GM12801 (cell line): ENCODE measurements around the gene HLF.

Experiments used
- CTCF ChIP-seq: IDR thresholded peaks from one replicate; pipeline ENCODE4 v1.5.1; 2011; ENCODE audit warnings: control low read depth; ENCODE audit not compliant: insufficient read length; ENCODE audit errors: extremely low read depth

HLF gene

GRCh38 chr17:55278173-55278961 lies 13.6 kb downstream of the HLF start:
- TF ChIP-seq CTCF, result no peak

DNA sequence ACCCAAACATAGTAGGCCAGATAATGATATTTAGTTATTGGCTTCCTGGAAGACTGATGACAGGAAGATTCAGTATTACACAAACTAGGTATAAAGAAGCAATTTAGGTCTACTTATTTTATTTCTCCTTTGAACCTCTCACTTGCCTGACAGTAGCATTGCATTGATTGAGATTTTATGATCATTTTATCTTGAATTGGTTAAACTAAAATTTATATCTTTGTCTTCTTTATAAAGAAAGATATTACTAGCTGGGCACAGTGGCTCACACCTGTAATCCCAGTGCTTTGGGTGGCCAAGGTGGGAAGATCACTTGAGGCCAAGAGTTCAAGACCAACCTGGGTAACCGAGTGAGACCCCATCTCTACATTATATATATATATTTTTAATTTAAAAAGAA lies 14.4 kb downstream of the HLF start:
- no peak for TF ChIP-seq CTCF

DNA sequence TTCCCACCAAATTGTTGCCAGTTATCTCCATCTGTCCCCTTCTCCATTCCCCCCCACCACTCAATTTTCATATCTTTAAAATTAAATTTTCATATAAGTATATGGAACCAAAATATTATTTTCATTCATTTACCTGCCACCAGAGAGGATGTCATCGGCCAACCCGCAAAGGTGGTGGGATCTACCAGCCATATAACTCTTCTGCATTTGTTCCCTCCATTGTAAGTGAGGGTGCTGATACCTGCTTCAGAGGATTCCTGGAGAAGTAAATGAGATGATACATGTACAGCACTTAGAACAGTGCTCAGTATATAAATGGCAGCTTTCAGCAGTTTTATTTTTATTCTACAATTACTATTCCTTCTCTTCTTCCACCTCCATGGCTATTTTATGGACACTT lies 15.0 kb downstream of the HLF start:
- TF ChIP-seq CTCF, result no peak

- no peak for TF ChIP-seq CTCF
Observed at GRCh38 chr17:55280212-55280611, 15.5 kb downstream of the HLF start.

- TF ChIP-seq CTCF, result no peak
Observed at GRCh38 chr17:55281649-55282378, 17.1 kb downstream of the HLF start.

GRCh38 chr17:55282379-55282702 lies 17.6 kb downstream of the HLF start:
- TF ChIP-seq CTCF, result no peak

- TF ChIP-seq CTCF, result no peak
Observed at GRCh38 chr17:55282741-55283140, 18.0 kb downstream of the HLF start.
